H9 (cell line): ENCODE data around the gene SYNE3. TPM values are rescaled to one million over a fixed set of nuclear protein-coding genes. Genes with fewer than 3 reads are reported as not detected.

Source experiments
- DNase-seq: peaks from one replicate; pipeline ENCODE4 v3.0.0-alpha.2; 2017
- H2AFZ ChIP-seq: one replicate; pipeline ENCODE4 v1.6.1; 2013; ENCODE audit warnings: mild to moderate bottlenecking, low read length, control low read depth, moderate library complexity
- H2AK5ac ChIP-seq: 2 replicates; pipeline ENCODE4 v1.6.1; 2013; ENCODE audit warnings: low read length, control low read depth, mixed read lengths; ENCODE audit not compliant: insufficient read length
- H2BK120ac ChIP-seq: one replicate; pipeline ENCODE4 v1.6.1; 2013; ENCODE audit warnings: low read depth, mild to moderate bottlenecking, low read length, control low read depth, inconsistent platforms; ENCODE audit not compliant: poor library complexity, severe bottlenecking
- H2BK12ac ChIP-seq: 2 replicates; pipeline ENCODE4 v1.6.1; 2013; ENCODE audit warnings: low read length, control low read depth, mixed read lengths, low read depth; ENCODE audit not compliant: insufficient read length
- H2BK15ac ChIP-seq: 2 replicates; pipeline ENCODE4 v1.6.1; 2013; ENCODE audit warnings: low read depth, low read length, control low read depth
- H2BK20ac ChIP-seq: one replicate; pipeline ENCODE4 v1.6.1; 2013; ENCODE audit warnings: low read depth, mild to moderate bottlenecking, low read length, control low read depth, inconsistent platforms; ENCODE audit not compliant: poor library complexity, severe bottlenecking
- H2BK5ac ChIP-seq: 2 replicates; pipeline ENCODE4 v1.6.1; 2013; ENCODE audit warnings: low read length, control low read depth, mixed read lengths; ENCODE audit not compliant: insufficient read length
- H3K14ac ChIP-seq: 2 replicates; pipeline ENCODE4 v1.6.1; 2013; ENCODE audit warnings: low read length, control low read depth; ENCODE audit not compliant: insufficient read depth
- H3K18ac ChIP-seq: 2 replicates; pipeline ENCODE4 v1.6.1; 2013; ENCODE audit warnings: low read depth, mild to moderate bottlenecking, mixed read lengths, low read length, control low read depth; ENCODE audit not compliant: insufficient read length
- H3K23ac ChIP-seq: 2 replicates; pipeline ENCODE4 v1.6.1; 2013; ENCODE audit warnings: low read length, control low read depth, mixed read lengths, low read depth; ENCODE audit not compliant: insufficient read length
- H3K23me2 ChIP-seq: 2 replicates; pipeline ENCODE4 v1.6.1; 2013; ENCODE audit warnings: low read depth, mild to moderate bottlenecking, mixed read lengths, low read length, control low read depth; ENCODE audit not compliant: insufficient read length, poor library complexity, severe bottlenecking
- H3K27ac ChIP-seq: 2 replicates; pipeline ENCODE4 v1.5.1; 2013; ENCODE audit warnings: low read length, control low read depth, mixed read lengths, low read depth; ENCODE audit not compliant: insufficient read length
- H3K27me3 ChIP-seq: 2 replicates; pipeline ENCODE4 v1.6.1; 2013; ENCODE audit warnings: low read length, control low read depth, inconsistent platforms; ENCODE audit not compliant: insufficient read depth
- H3K4ac ChIP-seq: 2 replicates; pipeline ENCODE4 v1.6.1; 2013; ENCODE audit warnings: low read depth, mild to moderate bottlenecking, control low read depth, inconsistent platforms, low read length, moderate library complexity
- H3K4me1 ChIP-seq: 2 replicates; pipeline ENCODE4 v1.6.1; 2013; ENCODE audit warnings: low read length, control low read depth, inconsistent platforms; ENCODE audit not compliant: insufficient read depth
- H3K4me2 ChIP-seq: 2 replicates; pipeline ENCODE4 v1.6.1; 2013; ENCODE audit warnings: low read length, control low read depth, mixed read lengths; ENCODE audit not compliant: insufficient read length, insufficient read depth
- H3K56ac ChIP-seq: 2 replicates; pipeline ENCODE4 v1.6.1; 2013; ENCODE audit warnings: low read depth, mild to moderate bottlenecking, mixed read lengths, low read length, control low read depth; ENCODE audit not compliant: insufficient read length
- H3K79me1 ChIP-seq: 2 replicates; pipeline ENCODE4 v1.6.1; 2013; ENCODE audit warnings: low read depth, mild to moderate bottlenecking, moderate library complexity, low read length, control low read depth, inconsistent platforms; ENCODE audit not compliant: insufficient read depth, poor library complexity, severe bottlenecking
- H3K79me2 ChIP-seq: 2 replicates; pipeline ENCODE4 v1.6.1; 2013; ENCODE audit warnings: low read length, control low read depth, inconsistent platforms; ENCODE audit not compliant: insufficient read depth
- H3K9ac ChIP-seq: 2 replicates; pipeline ENCODE4 v1.6.1; 2013; ENCODE audit warnings: low read length, control low read depth, mixed read lengths; ENCODE audit not compliant: insufficient read length; ENCODE audit errors: extremely low read depth
- H3K9me3 ChIP-seq: one replicate; pipeline ENCODE4 v1.6.1; 2013; ENCODE audit warnings: low read depth, low read length, inconsistent platforms; ENCODE audit not compliant: control insufficient read depth
- H3T11ph ChIP-seq: one replicate; pipeline ENCODE4 v1.6.1; 2013; ENCODE audit warnings: mild to moderate bottlenecking, low read length, control low read depth, inconsistent platforms
- H4K20me1 ChIP-seq: one replicate; pipeline ENCODE4 v1.6.1; 2013; ENCODE audit not compliant: control insufficient read depth, insufficient read length, insufficient read depth
- H4K5ac ChIP-seq: 2 replicates; pipeline ENCODE4 v1.6.1; 2013; ENCODE audit warnings: low read depth, mild to moderate bottlenecking, mixed read lengths, low read length, control low read depth; ENCODE audit not compliant: insufficient read length
- H4K8ac ChIP-seq: replicated peaks from 2 replicates; pipeline ENCODE4 v1.6.1; 2013; ENCODE audit warnings: low read length, control low read depth, mixed read lengths, low read depth; ENCODE audit not compliant: insufficient read length
- H4K91ac ChIP-seq: 2 replicates; pipeline ENCODE4 v1.6.1; 2013; ENCODE audit warnings: low read depth, mild to moderate bottlenecking, moderate library complexity, mixed read lengths, low read length, control low read depth; ENCODE audit not compliant: insufficient read length
- H3K27ac Mint-ChIP-seq, 3 experiments: 2 replicates in 2 of 3; 3 replicates in 1 of 3; pipeline ENCODE4 v1.8.0; 2020 to 2021; ENCODE audit warnings: mixed read lengths in 3 of 3, mild to moderate bottlenecking in 1 of 3, moderate library complexity in 1 of 3
- H3K27me3 Mint-ChIP-seq: 2 replicates; pipeline ENCODE4 v1.8.0; 2021; ENCODE audit warnings: low read depth, mild to moderate bottlenecking, moderate library complexity, mixed read lengths
- H3K36me3 Mint-ChIP-seq, 3 experiments: 2 replicates in 2 of 3; 3 replicates in 1 of 3; pipeline ENCODE4 v1.8.0; 2020 to 2021; ENCODE audit warnings: low read depth in 3 of 3, mixed read lengths in 3 of 3; ENCODE audit not compliant: insufficient read depth in 1 of 3
- H3K4me1 Mint-ChIP-seq, 2 experiments: 2 replicates each; pipeline ENCODE4 v1.8.0; 2020; ENCODE audit warnings: mixed read lengths in 2 of 2
- H3K4me3 Mint-ChIP-seq, 2 experiments: 2 replicates in 1 of 2; 3 replicates in 1 of 2; pipeline ENCODE4 v1.8.0; 2020 to 2021; ENCODE audit warnings: mild to moderate bottlenecking in 2 of 2, mixed read lengths in 2 of 2, moderate library complexity in 1 of 2
- H3K9me3 Mint-ChIP-seq, 2 experiments: 2 replicates in 1 of 2; 3 replicates in 1 of 2; pipeline ENCODE4 v1.8.0; 2020; ENCODE audit warnings: mild to moderate bottlenecking in 2 of 2, mixed read lengths in 2 of 2, moderate library complexity in 1 of 2
- WGBS: extraction: QIAGEN DNeasy Blood & Tissue Kit; methylation state at CpG from one replicate; pipeline ENCODE4 v1.1.7; 2013; ENCODE audit warnings: missing lambda C conversion rate, low lambda C conversion rate, mixed read lengths; ENCODE audit not compliant: insufficient read length; ENCODE audit errors: extremely low coverage; 5-methylcytosine and 5-hydroxymethylcytosine counted together
- total RNA-seq: library from RNA; stranded (reverse); gene quantifications from 2 replicates; pipeline ENCODE4 v1.2.1, GENCODE V29; 2021
- TF ChIP-seq, protein P1 (sequence below): fragments of 200-600 bp; sonication (generic); conservative IDR thresholded peaks from 3 replicates; pipeline ENCODE4 v1.8.0; 2021; ENCODE audit warnings: antibody characterized with exemption, mild to moderate bottlenecking

The SYNE3 gene
- total RNA-seq, 1 experiment from 2014 or later: 0.11 TPM

DNA sequence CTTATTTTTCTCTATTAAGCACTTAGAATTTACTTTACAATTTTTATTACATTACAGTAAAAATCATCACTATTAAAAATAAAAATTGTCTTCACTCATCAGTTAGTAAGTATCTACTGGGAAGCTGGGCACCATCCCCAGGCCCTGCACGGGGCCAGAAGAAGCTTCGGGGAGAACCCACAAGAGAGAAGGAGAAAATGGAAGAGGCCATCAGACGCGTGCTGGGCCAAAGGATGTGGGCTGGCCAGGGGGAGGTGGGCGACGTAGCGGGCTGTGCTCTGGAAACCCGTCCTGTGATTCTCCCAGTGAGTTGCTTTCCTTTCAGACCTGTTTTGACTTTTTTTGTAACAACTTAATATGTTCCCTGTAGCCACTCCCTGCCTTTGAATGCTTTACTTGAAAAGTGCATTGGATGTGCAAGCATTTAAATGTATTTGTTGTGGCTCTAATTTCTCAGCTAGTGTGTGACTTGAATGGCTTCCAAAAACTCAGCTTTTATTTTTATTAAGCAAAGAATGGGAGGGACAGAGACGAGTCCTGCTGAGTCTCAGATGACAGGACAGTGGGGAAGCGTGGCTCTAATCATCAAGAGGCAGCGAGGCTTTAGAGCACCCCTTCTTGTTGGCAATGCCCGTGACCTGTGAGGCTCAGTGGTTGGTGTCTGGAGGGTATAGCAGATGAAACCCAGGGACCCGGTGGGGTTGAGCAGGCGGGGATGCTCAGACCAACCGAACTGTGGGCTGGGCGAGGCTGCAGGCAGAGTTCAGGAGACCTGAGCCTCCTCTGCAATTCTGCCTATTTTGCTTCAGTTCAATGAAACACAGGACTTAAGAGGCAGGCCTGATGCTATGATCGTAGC, 38.8 kb downstream of the SYNE3 start:
- no peak overlapping the region for H3K27ac ChIP-seq
- no peak overlapping the region for H3K9ac ChIP-seq
- no peaks in the 10 kb centered on the region for H3K9me3 ChIP-seq
- H4K91ac ChIP-seq: no peak overlapping the region
- TF ChIP-seq, protein P1, sequence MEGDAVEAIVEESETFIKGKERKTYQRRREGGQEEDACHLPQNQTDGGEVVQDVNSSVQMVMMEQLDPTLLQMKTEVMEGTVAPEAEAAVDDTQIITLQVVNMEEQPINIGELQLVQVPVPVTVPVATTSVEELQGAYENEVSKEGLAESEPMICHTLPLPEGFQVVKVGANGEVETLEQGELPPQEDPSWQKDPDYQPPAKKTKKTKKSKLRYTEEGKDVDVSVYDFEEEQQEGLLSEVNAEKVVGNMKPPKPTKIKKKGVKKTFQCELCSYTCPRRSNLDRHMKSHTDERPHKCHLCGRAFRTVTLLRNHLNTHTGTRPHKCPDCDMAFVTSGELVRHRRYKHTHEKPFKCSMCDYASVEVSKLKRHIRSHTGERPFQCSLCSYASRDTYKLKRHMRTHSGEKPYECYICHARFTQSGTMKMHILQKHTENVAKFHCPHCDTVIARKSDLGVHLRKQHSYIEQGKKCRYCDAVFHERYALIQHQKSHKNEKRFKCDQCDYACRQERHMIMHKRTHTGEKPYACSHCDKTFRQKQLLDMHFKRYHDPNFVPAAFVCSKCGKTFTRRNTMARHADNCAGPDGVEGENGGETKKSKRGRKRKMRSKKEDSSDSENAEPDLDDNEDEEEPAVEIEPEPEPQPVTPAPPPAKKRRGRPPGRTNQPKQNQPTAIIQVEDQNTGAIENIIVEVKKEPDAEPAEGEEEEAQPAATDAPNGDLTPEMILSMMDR: no peak
- no peak overlapping the region for H3K23ac ChIP-seq
- no peak overlapping the region; a peak in 1 of 7 replicates for H3K27ac Mint-ChIP-seq
- no peak overlapping the region for H2BK120ac ChIP-seq
- no peak overlapping the region for H4K8ac ChIP-seq
- no peak for DNase-seq
- WGBS: no CpG with 5 or more reads among the region's 17 CpGs
- H3K56ac ChIP-seq: no peak overlapping the region
- no peak overlapping the region for H3K4me2 ChIP-seq
- no peak overlapping the region for H3K4me3 Mint-ChIP-seq
- H3T11ph ChIP-seq: no peak overlapping the region
- H3K4me1 ChIP-seq: no peaks in the 10 kb centered on the region
- no peak overlapping the region for H2AFZ ChIP-seq
- H3K14ac ChIP-seq: no peak overlapping the region
- H3K27me3 Mint-ChIP-seq: peaks cover 8% of the 10 kb centered on the region
- no peak overlapping the region for H2BK12ac ChIP-seq
- H3K27me3 ChIP-seq: no peaks in the 10 kb centered on the region
- H3K4me1 Mint-ChIP-seq: peaks cover 7 to 16% of the 10 kb centered on the region in 2 experiments
- no peaks in the 10 kb centered on the region for H3K36me3 Mint-ChIP-seq
- H3K23me2 ChIP-seq: no peaks in the 10 kb centered on the region
- no peak overlapping the region for H2BK15ac ChIP-seq
- H3K4ac ChIP-seq: no peak overlapping the region
- H3K9me3 Mint-ChIP-seq: no peaks in the 10 kb centered on the region
- no peak overlapping the region for H4K5ac ChIP-seq
- H2BK5ac ChIP-seq: no peak overlapping the region
- no peak overlapping the region for H2AK5ac ChIP-seq
- no peaks in the 10 kb centered on the region for H4K20me1 ChIP-seq
- no peak overlapping the region for H3K18ac ChIP-seq
- no peaks in the 10 kb centered on the region for H3K79me2 ChIP-seq
- H3K79me1 ChIP-seq: no peaks in the 10 kb centered on the region
- no peak overlapping the region for H2BK20ac ChIP-seq
